Measurements from ENCODE around the gene TLCD5.

DNA sequence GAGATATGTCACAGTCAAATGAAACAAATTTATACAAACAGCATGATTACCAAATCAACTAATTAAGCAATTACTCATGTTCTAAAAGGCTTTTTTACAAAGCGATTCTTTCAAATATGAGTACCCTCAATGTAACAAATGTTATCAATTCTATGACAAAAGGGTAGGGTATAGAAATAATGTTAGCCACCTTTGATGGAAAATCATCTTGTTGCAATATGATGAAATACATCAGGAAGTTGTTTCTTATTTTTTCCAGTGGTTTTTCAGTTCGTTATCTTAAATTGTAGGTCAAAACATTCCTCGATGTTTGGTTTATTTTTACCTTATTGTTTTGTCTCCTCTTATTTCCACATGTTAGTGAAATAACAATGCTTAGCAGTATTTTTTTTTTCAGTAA is 17.6 kb downstream of the TLCD5 start:
- TF ChIP-seq, protein P1, sequence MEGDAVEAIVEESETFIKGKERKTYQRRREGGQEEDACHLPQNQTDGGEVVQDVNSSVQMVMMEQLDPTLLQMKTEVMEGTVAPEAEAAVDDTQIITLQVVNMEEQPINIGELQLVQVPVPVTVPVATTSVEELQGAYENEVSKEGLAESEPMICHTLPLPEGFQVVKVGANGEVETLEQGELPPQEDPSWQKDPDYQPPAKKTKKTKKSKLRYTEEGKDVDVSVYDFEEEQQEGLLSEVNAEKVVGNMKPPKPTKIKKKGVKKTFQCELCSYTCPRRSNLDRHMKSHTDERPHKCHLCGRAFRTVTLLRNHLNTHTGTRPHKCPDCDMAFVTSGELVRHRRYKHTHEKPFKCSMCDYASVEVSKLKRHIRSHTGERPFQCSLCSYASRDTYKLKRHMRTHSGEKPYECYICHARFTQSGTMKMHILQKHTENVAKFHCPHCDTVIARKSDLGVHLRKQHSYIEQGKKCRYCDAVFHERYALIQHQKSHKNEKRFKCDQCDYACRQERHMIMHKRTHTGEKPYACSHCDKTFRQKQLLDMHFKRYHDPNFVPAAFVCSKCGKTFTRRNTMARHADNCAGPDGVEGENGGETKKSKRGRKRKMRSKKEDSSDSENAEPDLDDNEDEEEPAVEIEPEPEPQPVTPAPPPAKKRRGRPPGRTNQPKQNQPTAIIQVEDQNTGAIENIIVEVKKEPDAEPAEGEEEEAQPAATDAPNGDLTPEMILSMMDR (IDR thresholded peaks at IDR 0.05; ENCODE audit: poor library complexity), result no peak
- no peak for TF ChIP-seq EZH2 (IDR thresholded peaks at IDR 0.05; ENCODE audit: borderline replicate concordance)

Data from hepatocyte (in vitro differentiated cells).